B cell (primary cell): ENCODE data around the gene LCE1D. TPM values are rescaled to one million over a fixed set of nuclear protein-coding genes. Genes with fewer than 3 reads are reported as not detected.

ENCODE experiments used
- ATAC-seq: fragments of 200-7000 bp; cut with Tn5 transposase; one replicate; pipeline ENCODE4 v1.10.0; 2021; ENCODE audit warnings: low read depth, mild to moderate bottlenecking, moderate number of reproducible peaks, moderate library complexity
- CTCF ChIA-PET: fragments of 350-600 bp; sonication (Branson Sonifier 250); formaldehyde crosslinking; loops from one replicate; lab custom pipeline; 2021; ENCODE audit warnings: antibody characterized with exemption, inconsistent platforms; lab: Charles Lee
- POLR2A ChIA-PET: fragments of 350-600 bp; sonication (Branson Sonifier 250); formaldehyde crosslinking; loops from one replicate; lab custom pipeline; 2021; ENCODE audit warnings: antibody characterized with exemption; lab: Charles Lee
- DNase-seq: peaks from one replicate; pipeline ENCODE4 v3.0.0; 2013
- H2AFZ ChIP-seq: 2 replicates; pipeline ENCODE4 v1.6.1; 2012; ENCODE audit warnings: mild to moderate bottlenecking, low read depth, low read length; ENCODE audit not compliant: insufficient read depth, poor library complexity, severe bottlenecking
- H3K27ac ChIP-seq, 2 donors: 1 replicate in 1 of 2; 2 replicates in 1 of 2; pipeline ENCODE4 v1.5.1; 2012 to 2013; ENCODE audit warnings: low read length in 2 of 2, mild to moderate bottlenecking in 2 of 2, moderate library complexity in 1 of 2
- H3K27me3 ChIP-seq, 4 experiments: fragments of 200-600 bp in 1 of 4; sonication (generic) in 1 of 4; replicated peaks in 1 of 4; 1 replicate in 2 of 4; 2 replicates in 2 of 4; pipeline versions ENCODE4 v1.6.1 to v1.7.0; 2013 to 2016; ENCODE audit warnings: low read length in 3 of 4, mild to moderate bottlenecking in 2 of 4, mixed read lengths in 1 of 4, moderate library complexity in 1 of 4; ENCODE audit not compliant: insufficient read depth in 4 of 4, control insufficient read depth in 3 of 4; ENCODE audit errors: control extremely low read depth in 1 of 4
- H3K36me3 ChIP-seq, 2 experiments: replicated peaks in 1 of 2; 1 replicate in 1 of 2; 2 replicates in 1 of 2; pipeline versions ENCODE4 v1.6.1 to v1.7.1; 2013; ENCODE audit warnings: low read length in 1 of 2; ENCODE audit not compliant: insufficient read depth in 2 of 2, control insufficient read depth in 1 of 2; ENCODE audit errors: control extremely low read depth in 1 of 2, extremely low read depth in 1 of 2
- H3K4me1 ChIP-seq, 2 donors: fragments of 200-600 bp in 1 of 2; sonication (generic) in 1 of 2; 1 replicate in 1 of 2; 2 replicates in 1 of 2; pipeline versions ENCODE4 v1.5.1 to v1.6.1; 2013 to 2017; ENCODE audit warnings: low read length in 2 of 2; ENCODE audit not compliant: control insufficient read depth in 2 of 2, insufficient read depth in 2 of 2
- H3K4me2 ChIP-seq: replicated peaks from 2 replicates; pipeline ENCODE3; 2012; ENCODE audit warnings: mild to moderate bottlenecking, low read depth, low read length; ENCODE audit not compliant: poor library complexity, severe bottlenecking
- H3K4me3 ChIP-seq, 5 experiments: fragments of 200-600 bp in 1 of 5; sonication (generic) in 1 of 5; 1 replicate in 3 of 5; 2 replicates in 2 of 5; pipeline versions ENCODE4 v1.5.1 to v1.7.0; 2011 to 2016; ENCODE audit warnings: low read length in 4 of 5, mild to moderate bottlenecking in 4 of 5, low read depth in 2 of 5, control low read depth in 1 of 5, moderate library complexity in 1 of 5; ENCODE audit not compliant: insufficient read depth in 1 of 5; ENCODE audit errors: control extremely low read depth in 1 of 5, extremely low read depth in 1 of 5
- H3K79me2 ChIP-seq: fragments of 200-600 bp; sonication (generic); one replicate; pipeline ENCODE4 v1.6.0; 2016; ENCODE audit warnings: low read length; ENCODE audit not compliant: control insufficient read depth, insufficient read depth
- H3K9ac ChIP-seq: fragments of 200-600 bp; sonication (generic); 2 replicates; pipeline ENCODE4 v1.6.1; 2017; ENCODE audit warnings: mild to moderate bottlenecking, low read length, moderate library complexity
- H3K9me3 ChIP-seq, 3 donors: one replicate each; pipeline versions ENCODE4 v1.6.1 to v1.7.1; 2013; ENCODE audit warnings: low read length in 2 of 3; ENCODE audit not compliant: control insufficient read depth in 2 of 3, insufficient read depth in 1 of 3; ENCODE audit errors: control extremely low read depth in 1 of 3
- H4K20me1 ChIP-seq: 2 replicates; pipeline ENCODE4 v1.6.0; 2012; ENCODE audit warnings: mild to moderate bottlenecking, low read length; ENCODE audit not compliant: insufficient read depth, control insufficient read depth, poor library complexity, severe bottlenecking
- H3K27ac Mint-ChIP-seq: one replicate; pipeline ENCODE4 v1.8.0; 2021; ENCODE audit warnings: mixed read lengths
- H3K27me3 Mint-ChIP-seq: one replicate; pipeline ENCODE4 v1.8.0; 2021; ENCODE audit warnings: mixed read lengths
- H3K4me1 Mint-ChIP-seq: one replicate; pipeline ENCODE4 v1.8.0; 2021; ENCODE audit warnings: mixed read lengths
- H3K4me3 Mint-ChIP-seq: one replicate; pipeline ENCODE4 v1.8.0; 2021; ENCODE audit warnings: mixed read lengths
- H3K9me3 Mint-ChIP-seq: one replicate; pipeline ENCODE4 v1.8.0; 2022; ENCODE audit warnings: mixed read lengths; ENCODE audit not compliant: insufficient read depth
- CTCF ChIP-seq: fragments of 200-600 bp; IDR thresholded peaks from one replicate; pipeline ENCODE4 v1.8.0; 2022; ENCODE audit warnings: antibody characterized with exemption, mild to moderate bottlenecking
- EZH2 ChIP-seq: IDR thresholded peaks from 2 replicates; pipeline ENCODE4 v1.6.1; 2012; ENCODE audit warnings: borderline replicate concordance, low read depth, mild to moderate bottlenecking, moderate library complexity, low read length; ENCODE audit not compliant: insufficient read depth, poor library complexity, severe bottlenecking
- WGBS: methylation state at CpG from one replicate; pipeline ENCODE4 v1.1.5; 2013; ENCODE audit warnings: missing lambda C conversion rate; ENCODE audit not compliant: insufficient coverage; 5-methylcytosine and 5-hydroxymethylcytosine counted together
- intact Hi-C: fragments of 100-400 bp; cut with micrococcal nuclease; formaldehyde crosslinking; loops from one replicate; pipeline ENCODE4 v1.10.0; 2022
- polyA plus RNA-seq: library from polyadenylated mRNA; depleted of rRNA; stranded (reverse); fragments of >200 nt; gene quantifications from 2 replicates; pipeline ENCODE4 v1.2.3, GENCODE V29; 2012
- total RNA-seq, 2 donors: library from RNA; stranded (reverse); fragments of 120-200 nt in 1 of 2; gene quantifications; 1 replicate in 1 of 2; 2 replicates in 1 of 2; pipeline versions ENCODE4 v1.2.3 to v1.2.4, GENCODE V29; 2013 to 2022

LCE1D gene
- total and polyA plus RNA-seq, 2 donors (not counting 1 experiment from before 2014, with no cell fraction given) = not detected

- Histone ChIP-seq H3K79me2 (no peaks in the 10 kb centered on the region), H3K4me3 (no peak overlapping the region), H3K9ac (no peak overlapping the region), H2AFZ (no peak overlapping the region), H3K4me2 (no peak overlapping the region), H3K36me3 (no peaks in the 10 kb centered on the region), H3K9me3 (peaks cover 0 to 6% (median 0%) of the 10 kb centered on the region in 3 donors), H3K4me1 (no peaks in the 10 kb centered on the region), H4K20me1 (no peaks in the 10 kb centered on the region), H3K27me3 (peaks cover 0 to 5% (median under 1%) of the 10 kb centered on the region in 4 experiments), H3K27ac (no peak overlapping the region)
- ATAC-seq (no peak), DNase-seq (no peak)
- POLR2A ChIA-PET = no interaction called here
- CTCF ChIA-PET = no interaction called here
- intact Hi-C loops = no loop called here
- Mint-ChIP-seq H3K27ac (no peak overlapping the region), H3K4me1 (no peaks in the 10 kb centered on the region), H3K4me3 (no peak overlapping the region), H3K9me3 (no peaks in the 10 kb centered on the region), H3K27me3 (peaks cover 13% of the 10 kb centered on the region)
- no peak for TF ChIP-seq CTCF
- TF ChIP-seq EZH2 = no peak
- WGBS = 96% methylated on average over 29 of the region's 31 CpGs
These were observed 35.9 kb upstream of the LCE1D start for GRCh38 chr1:152760551-152761190.

DNA sequence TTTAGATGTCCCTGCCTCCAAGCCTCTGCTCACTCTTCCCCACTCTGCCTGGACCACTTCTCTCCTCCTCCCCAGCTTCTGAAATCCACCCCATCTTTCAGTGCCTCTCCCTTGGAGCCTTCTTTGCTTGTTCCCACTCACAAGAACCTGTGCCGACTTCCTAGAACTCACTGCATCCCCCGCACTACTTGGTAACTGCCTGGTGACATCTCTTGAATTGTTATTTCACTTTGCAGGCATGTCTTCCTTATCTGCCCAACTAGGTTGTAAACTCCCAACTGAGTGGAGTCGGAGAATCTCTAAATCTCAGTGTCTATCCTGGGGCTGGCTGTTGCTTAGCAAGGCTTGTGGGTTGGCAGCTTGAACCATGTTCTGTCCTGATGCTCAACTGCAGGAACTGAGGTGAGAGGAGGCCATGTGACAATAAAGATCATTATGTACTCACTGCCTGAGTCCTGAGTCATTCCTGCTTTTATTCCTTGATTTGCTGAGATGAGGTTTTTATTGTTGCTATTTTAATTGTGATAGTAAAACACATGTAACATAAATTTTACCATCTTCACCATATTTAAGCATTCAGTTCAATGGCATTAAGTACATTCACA, 34.8 kb upstream of the LCE1D start:
- Histone ChIP-seq H3K4me1 (no peaks in the 10 kb centered on the region), H3K27ac (no peak overlapping the region), H3K9me3 (peaks cover 0 to 6% (median 0%) of the 10 kb centered on the region in 3 donors), H3K4me3 (no peak overlapping the region), H4K20me1 (no peaks in the 10 kb centered on the region), H3K79me2 (no peaks in the 10 kb centered on the region), H3K4me2 (no peak overlapping the region), H3K9ac (no peak overlapping the region), H2AFZ (no peak overlapping the region), H3K36me3 (no peaks in the 10 kb centered on the region), H3K27me3 (peaks cover 0 to 8% (median 2%) of the 10 kb centered on the region in 4 experiments)
- ATAC-seq (no peak), DNase-seq (no peak)
- 90% methylated on average over 2 of the region's 3 CpGs for WGBS
- H3K27ac Mint-ChIP-seq = no peak overlapping the region
- no peaks in the 10 kb centered on the region for H3K4me1 Mint-ChIP-seq
- CTCF ChIA-PET = no interaction called here
- H3K27me3 Mint-ChIP-seq = peaks cover 15% of the 10 kb centered on the region
- H3K4me3 Mint-ChIP-seq = no peak overlapping the region
- TF ChIP-seq EZH2 = no peak
- no peak for TF ChIP-seq CTCF
- POLR2A ChIA-PET = no interaction called here
- no peaks in the 10 kb centered on the region for H3K9me3 Mint-ChIP-seq
- intact Hi-C loops = no loop called here
